Measurements from ENCODE around the gene SLC35F3. TPM values are rescaled to one million over a fixed set of nuclear protein-coding genes. Genes with fewer than 3 reads are reported as not detected.

The SLC35F3 gene
- polyA plus RNA-seq, 3 donors: 0.42 to 0.80 (median 0.61) TPM

DNA sequence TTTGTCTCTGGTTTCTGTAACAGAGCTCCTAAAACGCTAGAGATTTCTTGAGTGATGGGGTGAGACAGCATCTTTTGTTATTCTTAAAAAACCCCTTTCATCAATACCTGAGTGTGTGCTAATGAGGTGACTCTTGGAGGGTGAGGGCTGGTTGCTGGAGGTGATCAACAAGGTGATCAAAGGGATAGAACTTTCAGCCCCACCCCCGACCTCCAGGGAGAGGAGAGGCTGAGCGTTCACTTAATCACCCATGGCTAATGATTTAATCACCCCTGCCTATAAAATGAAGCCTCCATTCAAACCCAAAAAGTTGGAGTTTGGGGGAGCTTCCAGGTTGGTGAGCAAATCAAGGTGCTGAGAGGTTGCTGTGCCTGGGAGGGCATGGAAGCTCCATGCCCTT is 175.4 kb downstream of the SLC35F3 start:
- no peak for DNase-seq (ENCODE audit: extremely low read depth in 1 of 11, low read depth in 9 of 11, low spot score in 4 of 11)

DNA sequence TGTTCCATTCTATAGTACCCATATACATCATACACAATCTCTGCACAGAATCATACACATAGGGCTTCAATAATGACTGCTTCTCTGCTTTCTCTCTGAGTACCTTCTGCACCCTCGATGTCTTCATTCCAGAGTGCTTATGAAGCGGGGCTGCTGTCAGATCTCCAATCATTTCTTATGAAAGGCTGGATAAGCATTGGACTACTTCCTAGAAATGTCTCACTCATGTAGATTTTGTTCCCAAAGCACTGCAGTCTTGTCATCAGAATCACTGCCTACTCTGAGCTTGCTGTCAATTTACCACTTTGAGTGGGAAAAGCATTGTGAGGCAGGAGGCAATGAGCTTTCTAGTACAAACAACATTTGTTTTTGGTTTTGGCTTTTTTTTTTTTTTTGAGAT is 179.0 kb downstream of the SLC35F3 start:
- no peak for DNase-seq (ENCODE audit: extremely low read depth in 1 of 11, low read depth in 9 of 11, low spot score in 4 of 11)

DNA sequence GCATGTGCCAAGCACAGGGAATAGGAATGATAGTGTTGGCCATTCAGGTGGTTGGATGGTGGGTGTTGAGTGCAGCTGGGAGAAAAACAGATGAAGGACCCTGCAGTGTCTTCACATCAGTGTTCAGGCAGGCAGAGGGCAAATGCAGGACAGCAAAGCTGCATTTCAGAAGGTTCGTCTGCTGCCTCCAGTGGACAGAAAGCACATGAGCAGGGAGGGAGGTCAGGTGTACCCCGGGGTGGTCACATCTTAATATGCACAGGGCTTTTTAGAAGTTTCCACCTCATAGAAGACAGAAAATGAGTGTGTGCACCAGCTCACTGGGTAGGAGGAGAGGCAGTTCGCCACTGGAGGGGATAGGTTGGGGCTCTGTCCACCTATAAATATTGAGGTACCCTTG is 184.9 kb downstream of the SLC35F3 start:
- DNase-seq (ENCODE audit: extremely low read depth in 1 of 11, low read depth in 9 of 11, low spot score in 4 of 11): no peak

DNA sequence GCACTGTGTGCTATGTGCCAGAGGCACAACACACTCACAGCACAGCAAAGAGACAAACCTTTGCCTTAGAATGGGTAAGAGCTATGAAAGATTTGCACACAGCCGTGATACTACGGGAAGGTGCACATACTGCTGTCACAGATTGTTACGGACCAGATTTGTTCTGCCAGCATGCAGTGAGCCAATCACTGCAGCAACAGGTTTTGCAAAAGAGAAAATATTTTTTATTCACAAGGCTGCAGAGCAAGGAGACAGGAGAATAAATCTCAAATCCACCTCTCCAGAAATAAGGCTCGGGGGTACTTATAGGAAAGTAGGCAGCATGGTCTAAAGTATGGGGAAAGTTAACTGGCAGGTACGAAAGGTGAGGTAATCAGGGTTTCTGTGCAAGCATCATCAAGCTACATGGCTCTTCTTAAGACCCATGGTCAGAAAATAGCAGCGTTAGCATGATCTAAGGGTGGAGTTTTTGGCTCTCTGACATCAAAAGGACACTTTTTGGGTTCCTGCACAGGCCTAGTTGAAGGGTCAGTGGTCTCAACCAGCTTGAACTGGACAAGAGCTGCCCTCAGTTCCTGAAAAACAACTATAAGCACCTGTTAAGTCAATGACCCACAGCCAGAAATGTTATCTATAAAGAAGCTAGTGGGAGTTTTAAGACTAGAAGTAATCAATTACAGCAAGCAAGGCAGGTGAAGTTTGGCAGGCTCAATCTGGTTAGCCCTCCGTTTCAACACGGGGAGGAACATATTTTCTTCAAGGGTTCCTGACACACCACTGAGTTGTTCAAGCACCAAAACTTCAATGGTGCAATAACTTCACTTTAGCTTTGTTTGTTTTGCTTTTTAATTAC is 186.0 kb downstream of the SLC35F3 start:
- DNase-seq (ENCODE audit: extremely low read depth in 1 of 11, low read depth in 9 of 11, low spot score in 4 of 11): no peak

DNA sequence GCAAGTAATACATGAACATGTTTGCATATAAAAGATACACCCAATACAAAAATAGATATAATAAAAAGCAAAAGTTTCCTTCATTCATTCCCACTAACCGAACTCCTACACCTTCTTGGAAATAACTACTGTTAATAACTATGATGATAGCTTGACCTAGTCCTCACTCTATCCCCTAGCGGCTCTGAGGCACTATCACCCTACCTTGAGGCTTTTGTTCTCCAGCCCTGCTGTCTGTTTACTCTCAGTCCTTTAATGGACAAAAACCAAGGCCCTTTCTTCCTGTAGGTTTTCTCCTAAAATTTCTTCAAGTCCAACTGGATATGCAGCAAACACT is 186.6 kb downstream of the SLC35F3 start:
- no peak for DNase-seq (ENCODE audit: extremely low read depth in 1 of 11, low read depth in 9 of 11, low spot score in 4 of 11)

DNA sequence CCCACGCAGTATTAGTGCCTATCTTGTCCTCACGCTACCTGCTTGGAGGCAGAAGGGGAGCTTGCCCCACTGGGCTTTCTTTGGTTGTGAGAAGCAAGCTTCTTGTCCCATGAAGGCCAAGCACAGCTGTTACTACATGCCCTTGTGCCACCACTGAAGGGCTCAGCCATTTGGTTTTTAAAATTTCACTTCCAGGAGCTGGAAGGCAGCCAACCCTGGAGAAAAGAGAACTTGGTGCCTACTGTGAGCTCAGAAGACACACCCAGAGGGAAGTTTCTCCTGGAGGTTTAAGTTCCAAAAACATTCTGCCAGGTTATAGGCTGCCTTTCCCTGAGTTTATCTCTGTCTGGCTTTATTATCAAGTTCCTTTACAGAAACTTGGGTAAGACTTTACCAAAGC is 187.4 kb downstream of the SLC35F3 start:
- DNase-seq (ENCODE audit: extremely low read depth in 1 of 11, low read depth in 9 of 11, low spot score in 4 of 11): no peak

DNA sequence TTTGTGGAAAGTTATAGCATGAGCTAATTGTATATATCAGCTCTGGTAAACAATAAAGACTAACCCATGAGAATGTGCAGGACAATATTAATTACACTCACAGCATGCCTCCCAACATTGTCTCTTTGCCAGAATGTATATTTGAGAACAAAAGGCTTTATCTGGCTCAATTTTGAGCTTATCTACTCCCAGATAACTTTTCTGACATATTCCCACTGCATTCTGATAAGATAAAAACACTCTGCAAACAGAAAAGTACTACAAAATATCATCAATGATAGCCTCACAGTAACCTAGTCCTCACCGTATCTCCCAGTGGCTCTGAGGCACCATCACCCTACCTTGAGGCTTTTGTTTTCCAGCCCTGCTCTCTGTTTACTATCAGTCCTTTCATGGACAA is 188.6 kb downstream of the SLC35F3 start:
- no peak for DNase-seq (ENCODE audit: extremely low read depth in 1 of 11, low read depth in 9 of 11, low spot score in 4 of 11)

DNA sequence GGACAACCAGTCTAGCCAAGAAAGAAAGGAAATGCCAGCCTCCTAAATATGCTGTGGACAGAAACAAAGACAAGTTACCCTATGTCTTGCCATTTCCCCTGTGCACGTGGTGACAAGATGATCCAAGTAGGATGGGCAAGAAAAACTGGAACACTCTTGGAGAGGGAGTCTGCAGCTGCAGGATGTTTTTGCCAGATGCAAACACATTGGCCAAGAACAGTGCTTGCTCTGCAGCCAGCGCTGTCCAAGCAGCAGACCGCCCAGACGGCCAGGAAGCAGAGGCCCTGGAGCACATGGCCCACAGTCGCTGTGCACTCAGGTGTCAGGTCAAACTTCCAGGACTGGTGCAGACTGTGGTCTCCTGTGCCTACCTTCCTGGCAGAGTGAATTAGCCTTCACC is 189.3 kb downstream of the SLC35F3 start:
- DNase-seq (ENCODE audit: extremely low read depth in 1 of 11, low read depth in 9 of 11, low spot score in 4 of 11): no peak

DNA sequence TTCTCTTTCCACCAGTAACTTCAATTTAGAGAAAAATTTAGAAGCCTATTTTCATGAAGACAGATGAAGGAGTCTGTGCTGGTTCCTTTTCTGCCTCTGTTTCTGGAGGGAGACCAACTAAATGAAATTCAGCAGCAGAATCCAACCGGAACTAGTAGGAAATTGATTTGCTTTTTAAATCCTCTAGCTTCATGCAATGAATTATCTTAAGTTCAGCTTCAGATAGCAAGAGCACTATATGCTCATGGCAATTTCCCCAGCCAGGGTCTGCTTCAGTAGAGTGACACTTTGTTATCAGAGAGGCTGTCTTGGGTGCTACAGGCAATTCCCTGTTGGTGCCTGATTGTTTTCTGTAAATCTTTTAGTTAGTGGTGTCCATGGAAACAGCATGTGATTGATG is 189.7 kb downstream of the SLC35F3 start:
- no peak for DNase-seq (ENCODE audit: extremely low read depth in 1 of 11, low read depth in 9 of 11, low spot score in 4 of 11)

DNA sequence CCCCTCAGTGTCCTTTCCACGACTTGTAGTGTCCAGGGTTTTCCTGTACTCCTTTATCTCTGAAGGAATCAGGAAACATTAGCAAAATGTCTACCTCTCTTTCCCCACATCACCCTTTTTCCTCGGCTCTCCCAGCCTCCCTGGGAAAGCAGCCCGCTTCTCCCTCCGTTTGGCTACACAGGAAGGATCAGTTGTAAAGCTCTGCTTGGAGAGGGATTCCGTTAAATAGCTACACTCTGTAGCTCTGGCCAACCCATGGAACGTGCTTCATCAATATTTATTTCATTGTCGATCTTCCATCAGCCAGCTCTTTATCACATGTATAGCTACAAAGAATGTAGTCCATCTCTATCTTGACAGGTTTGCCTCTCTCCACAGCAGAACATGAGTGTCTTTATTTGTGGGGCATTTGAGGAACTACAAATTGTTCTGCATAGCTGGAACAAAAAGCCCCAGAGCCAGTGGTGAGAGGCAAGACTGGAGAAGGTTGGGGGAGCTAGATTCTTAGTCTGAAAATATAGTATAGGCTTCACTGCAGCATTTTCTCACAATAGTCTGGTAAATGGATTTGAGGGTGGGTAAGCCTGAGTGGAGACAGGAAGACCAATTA is 191.8 kb downstream of the SLC35F3 start:
- DNase-seq (ENCODE audit: extremely low read depth in 1 of 11, low read depth in 9 of 11, low spot score in 4 of 11): no peak

DNA sequence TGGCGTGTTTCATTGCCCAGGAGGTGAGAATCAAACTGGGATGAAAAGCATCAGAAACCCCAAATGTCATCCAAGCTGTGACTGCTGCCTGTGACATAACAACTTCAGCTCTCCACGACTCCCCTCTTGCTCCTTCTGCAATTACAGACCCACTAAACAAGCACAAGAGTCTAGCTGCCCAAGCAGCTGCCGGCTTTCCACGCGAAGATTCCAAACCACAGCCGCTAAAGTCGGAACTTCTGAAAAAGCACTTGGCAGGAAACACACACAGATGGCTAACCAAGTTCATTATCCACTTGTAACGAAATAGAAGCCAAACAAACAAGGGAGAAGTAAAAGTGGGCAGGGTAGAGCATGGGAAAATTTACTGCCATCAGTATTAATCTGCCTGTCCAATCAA is 198.1 kb downstream of the SLC35F3 start:
- DNase-seq (ENCODE audit: extremely low read depth in 1 of 11, low read depth in 9 of 11, low spot score in 4 of 11): no peak

DNA sequence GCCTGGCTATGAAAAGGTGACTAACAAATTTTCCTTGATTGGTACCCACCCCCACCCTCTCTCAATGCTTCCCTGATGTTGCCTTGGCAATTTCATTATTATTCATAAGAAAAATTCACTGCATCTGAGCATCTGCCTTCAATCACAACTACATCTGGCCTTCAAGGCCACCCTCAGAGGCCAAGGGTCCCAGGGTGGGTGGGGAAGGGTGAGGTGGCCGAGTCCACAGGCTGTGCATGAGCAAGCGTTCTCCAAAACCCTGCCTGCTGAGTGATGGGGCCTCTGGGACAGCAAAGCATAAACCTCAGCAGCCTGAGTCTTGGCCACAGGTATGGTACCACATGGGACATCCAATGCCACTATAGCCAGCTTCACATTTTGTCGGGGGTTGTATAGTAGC is 198.7 kb downstream of the SLC35F3 start:
- DNase-seq (ENCODE audit: extremely low read depth in 1 of 11, low read depth in 9 of 11, low spot score in 4 of 11): no peak

DNA sequence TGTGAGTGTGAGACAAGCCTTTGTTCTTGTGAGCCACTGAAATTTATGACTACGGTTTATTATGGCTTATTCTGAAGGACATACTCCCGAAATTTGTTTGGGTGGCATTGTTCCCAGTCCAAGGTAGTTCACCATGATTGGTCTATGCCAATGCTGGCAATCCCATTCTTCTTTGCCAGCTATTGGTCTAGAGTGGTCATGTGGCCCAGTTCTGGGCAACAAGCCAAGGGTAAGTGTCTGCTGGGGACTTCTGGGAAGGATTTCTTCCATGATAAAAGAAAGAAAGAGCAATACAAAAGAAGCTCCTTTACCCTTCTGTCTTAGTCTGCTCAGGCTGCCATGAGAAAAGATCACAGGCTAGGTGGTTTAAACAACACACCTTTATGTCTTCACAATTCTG is 201.6 kb downstream of the SLC35F3 start:
- DNase-seq (ENCODE audit: extremely low read depth in 1 of 11, low read depth in 9 of 11, low spot score in 4 of 11): no peak

DNA sequence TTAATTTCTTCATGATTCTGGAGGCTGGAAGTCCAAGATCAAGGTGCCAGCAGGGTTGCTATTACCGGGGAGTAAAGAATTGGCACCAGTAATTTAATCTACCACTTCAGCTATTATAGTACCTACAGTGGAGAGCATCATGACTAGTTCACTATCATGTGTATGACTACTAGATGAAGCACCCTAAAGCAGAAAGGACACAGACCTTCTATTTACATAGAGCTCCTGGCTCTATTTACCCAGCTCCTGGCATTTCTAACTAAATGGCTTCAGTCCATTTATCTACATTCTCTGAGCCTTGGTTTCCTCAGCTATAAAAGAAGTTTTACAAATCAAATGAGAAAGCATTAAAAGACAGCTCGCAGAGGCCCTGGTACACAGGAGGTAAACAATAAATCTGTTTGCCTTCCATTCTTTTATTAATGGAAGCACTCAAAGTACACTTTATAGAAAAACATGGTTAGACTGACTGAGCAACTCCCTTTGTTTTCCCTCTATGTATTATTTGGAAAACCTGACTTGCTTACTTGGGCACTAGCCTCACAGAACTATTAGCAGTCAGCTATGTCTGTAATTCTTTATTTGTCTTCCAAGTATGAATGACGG is 203.0 kb downstream of the SLC35F3 start:
- no peak for DNase-seq (ENCODE audit: extremely low read depth in 1 of 11, low read depth in 9 of 11, low spot score in 4 of 11)

DNA sequence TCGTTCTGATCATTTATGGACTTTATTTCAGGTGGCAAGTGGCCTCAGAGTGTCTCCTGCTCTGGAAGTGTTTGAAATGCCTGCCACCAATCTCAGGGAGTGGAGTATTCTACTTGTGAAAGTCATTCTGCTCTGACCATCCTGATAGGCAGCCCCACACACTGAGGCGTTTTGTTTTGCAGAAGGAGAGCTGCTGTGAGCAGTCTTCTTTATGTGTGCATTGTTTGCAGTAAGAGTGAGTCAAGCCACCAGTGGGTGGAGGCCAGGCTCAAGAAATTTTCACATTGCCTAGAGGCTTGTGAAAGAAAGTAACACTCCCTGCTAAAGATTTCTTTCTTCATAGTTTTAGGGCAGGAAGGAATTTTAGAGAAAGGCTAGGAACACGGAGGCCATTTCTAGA is 204.4 kb downstream of the SLC35F3 start:
- DNase-seq (ENCODE audit: extremely low read depth in 1 of 11, low read depth in 9 of 11, low spot score in 4 of 11): no peak

DNA sequence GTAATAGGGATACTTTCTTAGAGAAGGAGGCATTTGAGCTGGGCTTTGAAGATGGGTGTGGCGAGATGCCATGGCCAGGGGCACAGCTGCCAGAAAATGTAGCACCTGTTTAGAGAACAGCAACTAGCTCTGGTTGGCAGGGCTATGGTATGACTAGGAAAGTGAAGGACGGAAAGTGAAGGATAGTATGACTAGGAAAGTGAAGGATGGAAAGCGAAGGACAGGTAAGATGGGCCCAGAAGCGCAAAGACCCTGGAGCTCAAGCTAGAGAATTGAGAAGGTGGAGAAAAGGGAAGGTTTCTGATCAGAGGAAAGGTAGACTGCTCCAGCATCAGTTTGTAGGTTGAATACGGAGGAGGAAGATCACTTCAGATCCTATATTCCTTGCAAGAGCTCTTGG is 205.4 kb downstream of the SLC35F3 start:
- no peak for DNase-seq (ENCODE audit: extremely low read depth in 1 of 11, low read depth in 9 of 11, low spot score in 4 of 11)

DNA sequence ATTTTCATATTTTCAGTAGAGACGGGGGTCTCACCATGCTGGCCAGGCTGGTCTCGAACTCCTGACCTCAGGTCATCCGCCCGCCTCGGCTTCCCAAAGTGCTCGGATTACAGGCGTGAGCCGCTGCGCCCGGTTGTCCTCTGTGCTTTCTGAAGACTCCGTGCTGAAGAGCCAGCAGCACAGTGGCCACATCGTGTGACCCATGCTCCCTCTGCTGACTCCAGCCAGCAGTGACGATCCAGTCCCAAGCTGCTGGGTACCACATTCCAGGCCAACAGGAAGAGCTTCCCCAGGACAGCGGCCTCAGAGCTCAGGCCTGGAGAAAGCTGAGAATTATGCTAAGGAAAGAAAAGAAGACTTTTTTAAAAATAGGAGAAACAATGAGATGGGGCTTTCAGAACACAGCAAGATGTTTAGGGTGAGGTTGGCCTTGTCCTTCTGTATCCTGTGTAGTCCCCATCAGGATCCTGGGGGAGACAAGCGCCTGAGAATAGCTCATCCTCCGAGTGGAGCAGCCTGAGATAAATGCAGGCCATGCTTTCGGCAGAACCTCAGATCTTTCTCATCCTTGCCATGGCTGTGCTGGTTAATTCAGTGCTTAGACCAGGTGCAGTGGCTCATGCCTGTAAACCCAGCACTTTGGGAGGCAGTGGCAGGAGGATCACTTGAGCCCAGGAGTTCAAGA is 207.1 kb downstream of the SLC35F3 start:
- DNase-seq (ENCODE audit: extremely low read depth in 1 of 11, low read depth in 9 of 11, low spot score in 4 of 11): peak in 9 of 11 donors; percentile 15 to 56 (median 43)

DNA sequence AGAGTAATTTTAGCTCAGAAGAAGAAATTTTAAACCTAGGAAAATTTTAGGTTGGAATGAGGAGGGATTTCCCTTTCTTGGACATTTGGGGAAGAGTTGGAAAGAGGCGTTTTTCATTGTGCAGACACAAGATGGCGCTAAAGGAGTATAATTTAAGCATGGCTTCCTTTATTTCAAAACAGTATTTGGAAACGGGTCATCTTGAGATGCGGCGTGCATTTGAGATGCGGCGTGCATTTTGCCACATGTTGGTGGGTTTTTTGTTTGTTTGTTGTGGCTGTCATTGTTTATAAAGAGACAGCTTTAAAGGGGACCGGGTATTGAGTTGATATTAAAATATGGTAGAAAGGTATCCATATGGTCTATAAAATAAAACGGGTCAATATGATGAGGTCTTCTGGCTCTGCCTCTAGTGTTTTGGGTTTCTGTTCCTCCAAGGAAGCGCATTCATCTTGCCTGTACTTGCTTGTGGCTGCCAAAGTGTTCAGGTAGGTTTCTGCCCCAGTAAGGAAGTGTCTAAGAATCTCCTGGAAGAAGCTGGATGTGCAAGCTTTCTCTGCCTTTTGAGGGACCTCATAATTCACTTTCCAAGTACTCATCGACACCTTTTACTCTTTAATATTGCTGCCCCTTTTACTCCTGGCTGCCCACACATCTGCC is 210.3 kb downstream of the SLC35F3 start:
- peak in 10 of 11 donors; percentile 31 to 57 (median 41) for DNase-seq (ENCODE audit: extremely low read depth in 1 of 11, low read depth in 9 of 11, low spot score in 4 of 11)

DNA sequence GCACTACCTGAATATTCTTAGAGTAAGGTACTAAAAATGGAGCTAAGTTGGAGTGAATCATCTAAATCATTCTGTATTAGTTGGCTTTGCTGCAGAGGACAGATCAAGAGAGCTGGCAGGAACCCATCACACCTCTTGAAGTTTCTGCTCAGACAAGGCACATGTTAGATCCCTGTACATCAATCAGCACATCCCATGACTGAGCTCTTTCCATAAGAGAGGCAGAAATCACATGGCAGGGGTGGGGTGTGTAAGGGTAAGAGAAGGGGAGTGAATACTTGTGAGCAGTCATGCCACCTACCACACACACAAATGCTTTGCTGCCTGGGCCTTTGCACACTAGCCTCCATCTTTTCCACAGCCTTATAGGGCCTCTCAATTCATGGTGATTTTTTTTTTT is 214.4 kb downstream of the SLC35F3 start:
- no peak for DNase-seq (ENCODE audit: extremely low read depth in 1 of 11, low read depth in 9 of 11, low spot score in 4 of 11)
